Smooth muscle cell (in vitro differentiated cells): ENCODE results near the gene TOR1B. TPM values are rescaled to one million over a fixed set of nuclear protein-coding genes. Genes with fewer than 3 reads are reported as not detected.

Source experiments
- DNase-seq: peaks from one replicate; lab custom pipeline; 2025; ENCODE audit not compliant: unreplicated experiment; lab: John Stamatoyannopoulos, UW
- H2AFZ ChIP-seq: fragments of 200-600 bp; sonication (generic); 2 replicates; pipeline ENCODE4 v1.6.0; 2016; ENCODE audit warnings: antibody characterized with exemption, low read depth, mild to moderate bottlenecking
- H3F3A ChIP-seq: fragments of 200-600 bp; sonication (generic); 2 replicates; pipeline ENCODE4 v1.6.0; 2017; ENCODE audit warnings: antibody characterized with exemption, low read depth
- H3K27ac ChIP-seq: fragments of 200-600 bp; sonication (generic); 2 replicates; pipeline ENCODE4 v1.5.1; 2016; ENCODE audit warnings: low read depth, mild to moderate bottlenecking
- H3K27me3 ChIP-seq: fragments of 200-600 bp; sonication (generic); 2 replicates; pipeline ENCODE4 v1.6.1; 2016; ENCODE audit warnings: low read depth, mild to moderate bottlenecking
- H3K36me3 ChIP-seq: fragments of 200-600 bp; sonication (generic); 2 replicates; pipeline ENCODE4 v1.5.1; 2016; ENCODE audit warnings: low read depth
- H3K4me1 ChIP-seq: fragments of 200-600 bp; sonication (generic); 2 replicates; pipeline ENCODE4 v1.5.1; 2016; ENCODE audit warnings: low read depth
- H3K4me2 ChIP-seq: fragments of 200-600 bp; sonication (generic); 2 replicates; pipeline ENCODE4 v1.6.0; 2016; ENCODE audit warnings: mild to moderate bottlenecking
- H3K4me3 ChIP-seq: fragments of 200-600 bp; sonication (generic); 2 replicates; pipeline ENCODE4 v1.5.1; 2016; ENCODE audit warnings: mild to moderate bottlenecking
- H3K79me2 ChIP-seq: fragments of 200-600 bp; sonication (generic); 2 replicates; pipeline ENCODE4 v1.6.0; 2016; ENCODE audit warnings: low read depth, mild to moderate bottlenecking
- H3K9ac ChIP-seq: fragments of 200-600 bp; sonication (generic); 2 replicates; pipeline ENCODE4 v1.6.0; 2016; ENCODE audit warnings: low read depth
- H3K9me3 ChIP-seq: fragments of 200-600 bp; sonication (generic); replicated peaks from 2 replicates; pipeline ENCODE4 v1.5.1; 2016; ENCODE audit warnings: low read depth
- H4K20me1 ChIP-seq: fragments of 200-600 bp; sonication (generic); 2 replicates; pipeline ENCODE4 v1.6.0; 2016; ENCODE audit warnings: low read depth
- CTCF ChIP-seq: fragments of 200-600 bp; sonication (generic); IDR thresholded peaks from 2 replicates; pipeline ENCODE4 v1.5.1; 2017; ENCODE audit warnings: borderline replicate concordance, mild to moderate bottlenecking, antibody characterized with exemption; ENCODE audit not compliant: insufficient read depth, poor library complexity, severe bottlenecking
- WGBS: methylation state at CpG from one replicate; pipeline ENCODE4 v1.1.7; 2016; ENCODE audit warnings: low lambda C conversion rate; 5-methylcytosine and 5-hydroxymethylcytosine counted together
- polyA plus RNA-seq: library from polyadenylated mRNA; unstranded; fragments of >200 nt; fragmentation: Nextera tagmentation; extraction: Ambion mirVana; gene quantifications from 2 replicates; pipeline ENCODE4 v1.2.1, GENCODE V29; 2016
- total RNA-seq: library from RNA; depleted of rRNA; stranded (reverse); fragments of >200 nt; gene quantifications from 2 replicates; pipeline ENCODE4 v1.2.3, GENCODE V29; 2014

Gene TOR1B
- total and polyA plus RNA-seq, 2 experiments from 2014 or later = 10.3 to 60.0 TPM

DNA sequence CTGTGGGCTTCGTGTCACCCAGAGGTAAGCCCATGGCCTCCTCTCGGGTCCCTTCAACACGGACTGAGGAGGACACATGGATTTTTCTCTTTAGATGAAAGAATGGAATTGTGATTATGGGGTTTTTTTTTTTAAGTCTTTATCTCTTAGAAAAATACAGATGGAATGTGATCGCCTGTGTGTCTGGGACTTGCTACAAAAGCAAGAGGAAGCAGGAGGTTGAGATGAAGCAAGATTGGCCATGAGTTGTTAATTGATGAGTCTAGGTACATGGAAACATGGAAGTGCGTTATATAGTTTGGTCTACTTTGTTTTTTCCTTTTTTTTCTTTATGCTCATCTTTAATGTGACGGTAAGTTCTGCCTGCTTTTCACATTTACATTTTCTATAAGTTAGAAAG, 46.9 kb downstream of the TOR1B start:
- H3K27me3 ChIP-seq = no peaks in the 10 kb centered on the region
- H3K4me3 ChIP-seq = no peak overlapping the region
- H3K9ac ChIP-seq = no peak overlapping the region
- DNase-seq = no peak
- H3K4me2 ChIP-seq = no peak overlapping the region
- no peak for TF ChIP-seq CTCF
- H4K20me1 ChIP-seq = peaks cover 31% of the 10 kb centered on the region
- H3K9me3 ChIP-seq = no peaks in the 10 kb centered on the region
- no peaks in the 10 kb centered on the region for H3K79me2 ChIP-seq
- no peaks in the 10 kb centered on the region for H3K4me1 ChIP-seq
- H3K36me3 ChIP-seq = no peaks in the 10 kb centered on the region
- no peak overlapping the region for H3K27ac ChIP-seq
- no peaks in the 10 kb centered on the region for H3F3A ChIP-seq
- WGBS = 86% methylated on average over 6 of the region's 6 CpGs
- H2AFZ ChIP-seq = no peak overlapping the region

- no peak overlapping the region for H3K27ac ChIP-seq
- no peak for DNase-seq
- WGBS = 78% methylated on average over 6 of the region's 6 CpGs
Observed at GRCh38 chr9:129850821-129851550, 48.0 kb downstream of the TOR1B start.

DNA sequence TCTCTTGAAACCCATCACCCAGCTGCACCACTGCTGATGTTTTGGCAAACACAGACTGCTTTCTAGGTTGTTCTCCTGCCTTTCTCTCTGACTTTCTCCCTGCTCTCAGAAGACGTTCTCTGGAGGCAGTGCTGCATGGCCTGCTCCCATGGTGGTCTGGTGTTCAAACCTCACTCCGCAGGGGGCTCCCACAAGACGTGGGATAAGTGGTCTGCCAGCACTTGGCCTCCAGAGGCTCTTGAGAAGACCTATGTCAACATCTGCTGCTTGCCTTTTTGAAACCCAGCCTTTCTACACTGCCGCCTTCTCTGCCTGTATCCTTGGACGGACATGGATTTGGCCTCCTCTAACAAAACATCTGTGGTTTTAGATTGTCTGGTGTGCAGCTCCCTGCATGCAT, 48.8 kb downstream of the TOR1B start:
- DNase-seq = no peak
- H3K4me3 ChIP-seq = no peak overlapping the region

More at GRCh38 chr9:129850821-129851550, 48.0 kb downstream of the TOR1B start:
- H3K4me2 ChIP-seq = no peak overlapping the region
- no peaks in the 10 kb centered on the region for H3K27me3 ChIP-seq
- TF ChIP-seq CTCF = no peak
- H3K36me3 ChIP-seq = no peaks in the 10 kb centered on the region
- no peak overlapping the region for H2AFZ ChIP-seq
- H3K9me3 ChIP-seq = no peaks in the 10 kb centered on the region
- H3K4me3 ChIP-seq = no peak overlapping the region
- no peaks in the 10 kb centered on the region for H3F3A ChIP-seq
- peaks cover 25% of the 10 kb centered on the region for H4K20me1 ChIP-seq
- H3K9ac ChIP-seq = no peak overlapping the region
- no peaks in the 10 kb centered on the region for H3K4me1 ChIP-seq
- H3K79me2 ChIP-seq = no peaks in the 10 kb centered on the region

More for the DNA sequence above, 48.8 kb downstream of the TOR1B start:
- Histone ChIP-seq H3K4me2 (no peak overlapping the region), H3K79me2 (no peaks in the 10 kb centered on the region), H3K9me3 (no peaks in the 10 kb centered on the region), H3K4me1 (no peaks in the 10 kb centered on the region), H4K20me1 (peaks cover 19% of the 10 kb centered on the region), H3F3A (no peaks in the 10 kb centered on the region), H3K27ac (no peak overlapping the region), H3K27me3 (no peaks in the 10 kb centered on the region), H3K36me3 (no peaks in the 10 kb centered on the region), H3K9ac (no peak overlapping the region), H2AFZ (no peak overlapping the region)
- TF ChIP-seq CTCF = no peak
- 75% methylated on average over 5 of the region's 5 CpGs for WGBS
